HL-60/S4 (cell line): ENCODE results near the gene BZW1.

Experiments
- in situ Hi-C: fragments of 300-500 bp; cut with MboI; formaldehyde crosslinking; loops from 2 replicates; pipeline ENCODE4 v1.14.3; 2022; ENCODE audit warnings: low sequenced_read_pairs

The BZW1 gene

DNA sequence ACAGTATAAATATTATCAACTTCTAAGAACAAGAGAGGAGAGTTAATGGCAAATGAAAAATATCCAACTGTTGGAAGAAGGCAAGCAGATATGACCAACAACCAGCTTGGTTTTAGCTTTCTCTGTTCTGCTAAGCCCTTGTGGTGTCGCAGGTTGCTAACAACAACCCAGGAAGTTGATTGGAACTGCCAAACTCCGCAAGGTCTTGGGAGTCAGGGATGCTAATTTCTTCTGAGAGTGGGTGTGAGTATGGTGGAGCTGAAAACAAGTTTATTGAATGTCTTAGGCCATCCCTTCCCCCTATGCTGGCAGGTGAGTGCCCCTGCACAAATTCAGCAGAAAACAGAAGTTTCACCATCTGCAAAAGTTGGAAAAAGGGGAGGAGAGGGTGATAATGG, 17.5 kb downstream of the BZW1 start:
- in situ Hi-C loops, result no loop called here

DNA sequence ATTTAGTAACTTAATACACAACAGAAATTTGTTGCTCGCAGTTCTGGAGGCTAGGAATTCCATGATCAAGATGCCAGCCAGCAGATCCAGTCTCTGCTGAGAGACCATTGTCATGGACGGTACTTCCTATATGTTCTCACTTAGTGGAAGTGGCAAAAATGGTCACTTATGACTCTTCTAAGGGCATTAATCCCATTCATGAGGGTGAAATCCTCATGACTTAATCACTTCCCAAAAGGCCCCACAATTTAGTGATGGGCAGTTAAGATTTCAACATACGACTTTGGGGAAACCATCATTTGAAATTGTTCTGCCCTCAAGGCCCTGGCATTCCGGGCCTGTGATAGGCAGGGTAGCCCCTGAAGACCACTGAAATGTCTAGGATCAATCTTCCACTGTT, 23.0 kb downstream of the BZW1 start:
- in situ Hi-C loops, result no loop called here

DNA sequence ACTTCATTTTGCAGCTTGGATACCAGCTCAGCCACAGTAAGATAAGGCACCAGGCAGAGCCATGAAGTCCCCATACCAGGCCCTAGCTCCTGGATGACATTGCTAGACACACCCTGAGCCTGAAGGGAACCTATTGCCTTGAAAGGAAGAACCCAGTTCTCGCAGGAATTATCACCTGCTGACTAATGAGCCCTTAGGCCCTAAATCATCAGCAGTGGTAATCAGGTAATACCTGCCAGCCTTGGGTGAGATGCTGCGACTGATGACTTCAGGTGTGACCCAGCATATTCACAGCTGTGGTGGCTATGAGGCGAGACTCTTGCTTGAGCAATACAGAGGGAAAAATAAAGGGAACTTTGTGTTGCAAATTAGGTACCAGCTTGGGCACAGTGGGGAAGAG, 27.8 kb downstream of the BZW1 start:
- in situ Hi-C loops, result no loop called here

DNA sequence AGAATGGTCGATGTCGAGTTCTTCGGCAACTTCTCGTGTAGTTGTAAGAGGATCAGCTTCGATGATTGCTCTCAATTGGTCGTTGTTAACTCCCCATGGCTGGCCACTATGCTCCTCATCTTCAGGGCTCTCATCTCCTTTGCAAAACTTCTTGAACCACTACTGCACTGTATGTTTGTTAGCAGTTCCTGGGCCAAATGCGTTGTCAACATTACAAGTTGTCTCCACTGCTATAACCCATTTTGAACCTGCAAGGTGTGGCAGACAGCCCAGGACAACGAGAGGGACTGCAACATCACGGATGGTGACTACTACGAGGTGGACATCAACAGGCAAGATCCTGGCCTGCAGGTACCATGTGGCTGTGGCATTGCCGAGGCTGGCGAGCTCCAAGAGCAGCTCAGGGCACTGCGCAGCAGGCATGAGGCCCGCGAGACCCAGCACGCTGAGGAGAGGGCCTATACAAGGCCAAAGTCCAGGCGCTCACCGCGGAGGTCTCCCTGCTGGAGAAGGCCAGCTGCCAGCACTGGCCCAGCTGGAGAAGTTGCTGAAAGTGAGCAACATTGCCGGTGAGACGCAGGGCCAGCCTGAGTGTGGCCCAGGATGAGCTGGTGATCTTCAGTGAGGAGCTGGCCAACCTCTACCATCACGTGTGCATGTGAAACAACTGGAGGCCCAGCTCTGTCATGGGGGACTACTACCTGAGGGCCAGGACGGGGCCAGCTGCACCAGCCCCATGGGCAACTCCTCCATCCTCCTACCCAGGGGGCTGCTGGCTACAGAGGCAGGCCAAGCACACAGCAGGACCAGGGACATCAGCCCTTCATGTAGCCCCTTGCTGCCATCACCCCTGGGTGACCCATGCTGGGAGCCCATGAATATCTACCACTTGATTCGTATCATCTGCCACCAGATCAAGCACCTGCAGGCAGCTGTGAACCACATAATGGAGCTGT, 32.6 kb downstream of the BZW1 start:
- in situ Hi-C loops, result no loop called here

DNA sequence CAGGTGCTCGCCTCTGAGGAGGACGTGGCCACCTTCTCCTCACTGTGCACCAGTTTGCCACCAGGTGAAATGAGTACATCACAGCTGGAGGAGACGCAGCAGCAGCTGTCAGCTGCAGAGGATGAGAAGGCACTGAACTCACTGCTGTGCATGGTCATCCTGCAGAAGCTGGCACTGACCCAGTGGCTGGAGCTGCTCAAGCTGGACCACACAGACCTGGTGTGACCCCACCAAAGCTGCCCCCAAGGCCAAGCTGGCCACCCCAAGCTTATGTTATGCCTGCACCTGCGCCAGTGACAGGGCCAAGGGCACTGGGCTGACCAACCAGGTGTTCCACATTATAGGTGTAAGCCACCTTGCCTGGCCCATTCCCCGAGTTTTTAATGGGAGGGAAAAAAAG, 33.5 kb downstream of the BZW1 start:
- in situ Hi-C loops, result no loop called here

DNA sequence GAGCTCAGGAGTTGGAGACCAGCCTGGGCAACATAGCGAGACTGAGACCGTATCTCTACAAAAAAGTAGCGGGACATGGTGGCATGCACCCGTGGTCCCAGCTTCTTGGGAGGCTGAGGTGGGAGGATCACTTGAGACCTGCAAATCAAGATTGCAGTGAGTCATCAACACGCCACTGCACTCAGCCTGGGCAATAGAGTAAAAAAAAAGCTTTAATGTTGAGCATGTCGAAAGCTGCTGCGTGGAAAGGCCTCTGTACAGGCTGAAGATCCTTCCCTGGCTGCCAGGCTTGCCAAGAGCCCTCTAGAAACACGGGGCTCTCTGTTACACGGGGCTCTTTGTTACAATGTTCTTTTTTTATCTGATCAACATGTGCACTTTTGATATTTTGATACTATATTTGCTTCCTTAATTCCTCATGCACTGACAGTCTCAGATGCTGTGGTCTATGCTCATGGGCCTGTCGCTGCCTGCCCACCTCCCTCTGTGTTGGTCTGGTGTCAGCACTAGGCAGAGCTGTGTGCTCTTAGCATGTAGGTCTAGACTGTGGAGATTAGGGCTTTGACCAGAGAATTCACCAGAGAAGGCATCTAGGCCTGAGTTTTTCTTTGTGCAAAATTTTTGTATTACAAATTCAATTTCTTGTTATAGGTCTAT, 34.1 kb downstream of the BZW1 start:
- in situ Hi-C loops, result no loop called here

DNA sequence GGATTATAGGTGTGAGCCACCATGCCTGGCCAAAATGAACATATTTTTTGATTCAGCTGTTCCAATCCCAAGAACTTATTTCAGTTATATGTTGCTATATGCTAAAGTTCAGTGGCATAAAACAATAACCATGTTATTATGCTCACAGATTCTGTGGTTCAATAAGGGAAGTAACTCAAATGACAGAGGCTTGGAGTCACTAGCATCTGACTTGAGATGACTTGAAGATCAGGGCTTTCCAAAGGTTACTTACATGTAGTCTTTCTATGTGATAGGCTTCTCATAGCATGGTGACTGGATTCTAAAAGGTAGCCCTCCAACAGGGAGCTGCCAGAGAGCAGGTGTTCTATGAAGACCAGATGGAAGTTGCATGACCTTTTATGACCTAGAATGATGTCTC, 35.6 kb downstream of the BZW1 start:
- in situ Hi-C loops, result no loop called here

DNA sequence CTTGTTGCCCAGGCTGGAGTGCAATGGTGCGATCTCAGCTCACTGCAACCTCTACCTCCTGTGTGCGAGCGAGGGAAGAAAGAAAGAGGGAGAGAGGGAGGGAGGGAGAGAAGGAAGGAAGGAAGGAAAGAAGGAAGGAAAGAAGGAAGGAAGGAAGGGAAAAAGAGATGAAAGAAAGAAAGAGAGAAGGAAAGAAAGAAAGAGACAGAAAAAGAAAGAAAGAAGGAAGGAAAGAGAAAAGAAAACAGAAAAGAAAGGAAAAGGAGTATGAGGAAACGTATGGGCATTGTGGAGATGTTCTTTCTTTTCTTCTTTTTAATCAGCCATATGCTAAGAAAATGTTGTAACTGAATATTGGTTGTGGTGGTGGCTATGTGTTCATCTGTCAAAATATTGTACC, 36.2 kb downstream of the BZW1 start:
- in situ Hi-C loops, result no loop called here

DNA sequence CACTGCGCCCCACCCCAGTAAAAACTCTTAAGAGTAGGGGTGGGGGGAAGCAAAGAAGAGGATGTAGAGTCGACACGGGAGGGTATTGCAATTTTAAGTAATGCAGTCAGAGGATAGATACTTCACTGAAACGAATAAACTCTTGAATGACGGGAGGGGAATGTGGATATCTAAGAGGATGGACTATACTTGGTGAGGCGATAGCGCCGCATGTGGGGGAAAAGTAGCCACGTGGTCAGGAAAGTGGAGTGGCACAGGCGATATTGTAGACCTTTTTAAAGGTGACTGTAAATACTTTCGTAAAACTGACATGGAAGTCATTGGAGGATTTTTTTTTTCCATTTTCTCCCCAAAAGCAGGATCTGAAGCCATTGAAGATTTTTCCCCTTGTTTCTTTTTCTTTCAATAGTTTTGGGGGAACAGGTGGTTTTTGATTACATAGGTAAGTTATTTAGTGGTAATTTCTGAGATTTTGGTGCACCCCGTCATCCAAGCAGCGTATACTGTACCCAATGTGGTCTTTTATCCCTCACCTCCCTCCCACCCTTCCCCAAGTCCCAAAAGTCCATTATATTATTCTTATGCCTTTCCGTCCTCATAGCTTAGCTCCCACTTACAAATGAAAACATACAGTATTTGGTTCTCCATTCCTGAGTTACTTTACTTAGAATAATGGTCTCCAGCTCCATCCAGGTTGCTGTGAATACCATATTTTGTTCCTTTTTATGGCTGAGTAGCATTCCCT, 39.0 kb downstream of the BZW1 start:
- in situ Hi-C loops, result no loop called here

DNA sequence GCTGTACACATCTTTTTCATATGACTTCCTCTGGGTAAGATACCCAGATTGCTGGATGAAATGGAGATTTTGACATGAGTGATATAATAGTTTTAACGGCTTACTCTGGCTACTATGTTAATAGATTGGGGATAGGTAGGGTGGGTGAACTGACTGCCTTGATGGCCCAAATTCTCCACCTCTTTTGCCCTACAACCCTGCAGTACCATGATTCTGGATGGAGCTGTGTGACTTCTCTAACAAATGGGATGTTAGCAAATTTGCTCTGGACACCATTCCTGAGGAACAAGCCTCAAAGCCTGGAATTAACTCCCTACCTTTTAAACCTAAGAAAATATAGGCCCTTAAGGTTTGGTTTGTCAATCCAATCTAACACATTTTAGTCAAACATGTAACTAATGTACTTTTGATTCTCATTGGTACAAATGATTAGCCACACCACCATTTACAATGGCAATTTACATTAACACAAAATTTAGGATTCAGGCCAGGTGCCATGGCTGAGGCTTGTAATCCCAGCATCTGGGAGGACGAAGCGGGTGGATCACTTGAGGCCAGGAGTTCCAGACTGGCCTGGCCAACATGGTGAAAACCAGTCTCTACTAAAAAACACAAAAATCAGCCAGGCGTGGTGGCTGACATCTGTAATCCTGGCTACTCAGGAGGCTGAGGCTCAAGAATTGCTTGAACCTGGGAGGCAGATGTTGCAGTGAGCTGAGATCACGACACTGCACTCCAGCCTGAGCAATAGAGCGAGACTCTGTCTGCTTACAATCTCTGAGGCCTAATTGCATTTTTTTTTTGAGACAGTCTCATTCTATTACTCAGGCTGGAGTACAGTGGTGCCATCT, 39.9 kb downstream of the BZW1 start:
- in situ Hi-C loops, result no loop called here

DNA sequence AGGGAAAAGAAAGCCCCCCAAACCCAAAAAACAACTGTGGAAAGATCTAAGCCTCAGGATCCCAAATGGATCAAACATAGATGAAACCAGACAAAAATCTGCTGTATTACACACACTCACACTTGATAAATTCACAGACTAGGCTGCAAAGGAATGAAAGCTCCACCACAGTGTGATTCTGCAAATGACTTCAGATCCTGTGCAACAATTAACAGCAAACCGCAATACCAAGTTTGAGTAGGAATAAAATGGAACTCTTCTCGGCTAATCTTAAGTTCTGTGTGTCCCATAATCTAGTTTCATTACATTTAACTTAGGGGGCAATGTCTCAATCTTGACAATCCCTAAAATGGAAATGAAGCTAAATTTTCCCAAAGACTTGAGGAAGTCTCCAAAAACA, 40.9 kb downstream of the BZW1 start:
- in situ Hi-C loops, result no loop called here

DNA sequence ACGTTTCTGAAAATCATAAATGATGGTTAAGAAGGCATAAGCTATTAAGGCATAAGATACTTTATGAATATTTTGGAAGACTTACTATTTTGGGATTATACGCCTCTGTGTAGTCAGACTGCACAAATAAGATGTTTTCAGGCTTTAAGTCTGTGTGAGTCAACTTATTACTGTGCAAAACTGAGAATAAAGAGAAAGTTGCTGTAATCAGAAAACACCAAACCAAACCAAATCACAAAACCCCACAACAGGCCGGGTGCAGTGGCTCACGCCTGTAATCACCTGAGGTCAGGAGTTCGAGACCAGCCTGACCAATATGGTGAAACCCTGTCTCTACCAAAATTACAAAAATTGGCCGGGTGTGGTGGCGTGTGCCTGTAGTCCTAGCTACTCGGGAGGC, 45.1 kb downstream of the BZW1 start:
- in situ Hi-C loops, result no loop called here

DNA sequence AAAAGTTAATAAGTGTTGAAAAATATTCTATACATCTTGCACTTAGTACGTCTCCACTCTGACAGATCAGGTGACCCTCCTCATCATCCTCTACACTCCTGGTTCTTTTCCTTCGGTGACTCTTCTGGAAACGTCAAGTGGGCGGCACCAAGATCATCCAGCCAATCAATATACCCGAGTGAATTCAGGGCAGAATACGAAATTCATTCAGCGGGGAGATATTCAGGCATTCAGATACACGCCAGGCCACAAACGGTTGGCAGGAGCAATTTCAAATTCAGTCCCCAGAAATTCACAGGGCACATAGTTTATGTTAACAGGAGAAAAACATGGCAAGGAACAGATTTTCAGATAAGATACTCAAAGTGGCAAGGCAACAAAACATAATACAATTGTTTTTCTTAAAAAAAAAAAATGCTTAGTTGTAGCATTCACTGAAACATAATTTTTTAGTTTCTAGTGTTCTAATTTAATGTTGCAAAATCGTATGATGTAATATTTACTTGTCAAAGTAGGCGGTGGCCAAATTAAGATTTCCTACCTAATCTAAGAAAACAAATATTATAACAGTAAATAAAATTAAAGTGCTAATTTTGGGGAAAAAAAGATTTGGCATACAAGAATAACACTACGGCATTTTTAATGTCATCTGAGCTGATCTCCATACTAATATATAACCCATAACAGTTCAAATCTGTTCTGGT, 48.5 kb downstream of the BZW1 start:
- in situ Hi-C loops, result no loop called here

DNA sequence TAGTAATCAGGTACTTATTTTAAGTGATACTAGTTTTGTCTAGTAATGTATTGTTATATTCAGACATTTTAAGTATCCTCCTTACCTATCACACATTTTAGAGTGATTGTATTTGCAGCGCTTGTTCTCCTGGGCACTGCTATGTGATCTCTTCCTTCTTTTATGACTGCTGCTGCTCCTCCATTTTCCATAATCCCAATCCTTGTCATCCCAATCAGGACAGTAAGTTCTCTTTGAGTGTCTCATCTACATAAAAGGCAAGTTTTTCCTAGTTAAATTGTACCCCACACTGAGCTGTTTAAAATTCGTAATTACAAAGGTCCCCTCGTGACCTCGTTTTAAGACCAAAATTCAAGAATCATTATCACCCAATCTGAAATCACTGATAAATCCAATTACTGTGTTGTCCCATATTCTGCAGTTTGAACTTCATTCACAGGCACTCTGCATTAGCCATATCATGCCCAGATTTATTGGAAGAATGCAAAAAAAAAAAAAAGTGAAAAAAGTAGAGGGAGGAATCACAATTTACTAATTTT, 50.0 kb downstream of the BZW1 start:
- in situ Hi-C loops, result no loop called here

DNA sequence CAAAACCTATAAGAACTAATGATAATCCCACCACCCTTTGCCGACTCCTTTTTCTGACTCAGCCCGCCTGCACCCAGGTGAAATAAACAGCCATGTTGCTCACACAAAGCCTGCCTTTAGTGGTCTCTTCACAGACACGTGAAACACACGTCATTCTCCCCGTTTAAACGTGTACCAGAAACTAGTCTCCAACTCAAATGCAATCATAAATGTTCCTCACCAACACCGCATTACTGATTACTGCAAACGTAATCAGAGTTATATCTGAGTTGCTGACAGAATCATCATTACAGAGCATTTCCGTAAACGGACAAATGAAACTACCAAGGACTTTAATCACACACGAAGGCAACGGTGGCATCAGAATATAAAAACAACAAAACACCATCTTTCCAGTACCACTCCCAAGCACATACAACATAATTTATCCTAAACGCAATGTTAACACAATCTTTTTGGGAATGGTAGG, 50.9 kb downstream of the BZW1 start:
- in situ Hi-C loops, result no loop called here

DNA sequence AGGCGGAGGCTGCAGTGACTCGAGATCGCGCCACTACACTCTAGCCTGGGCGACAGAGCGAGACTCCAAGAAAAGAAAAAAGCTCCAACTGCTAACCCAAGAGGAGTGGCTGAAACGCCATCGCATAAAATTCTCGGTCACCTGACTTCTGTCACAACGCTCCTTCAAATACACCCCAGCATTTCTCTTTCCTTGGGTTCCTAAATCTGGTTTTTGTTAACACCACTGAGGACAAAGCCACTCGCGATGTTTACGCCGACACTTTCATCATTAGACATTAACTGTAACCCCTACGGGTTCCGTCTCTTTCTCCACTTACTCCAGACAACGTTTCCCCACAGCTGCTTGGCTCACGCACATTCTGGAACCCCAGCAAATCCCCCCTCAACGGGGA, 52.1 kb downstream of the BZW1 start:
- in situ Hi-C loops, result no loop called here

DNA sequence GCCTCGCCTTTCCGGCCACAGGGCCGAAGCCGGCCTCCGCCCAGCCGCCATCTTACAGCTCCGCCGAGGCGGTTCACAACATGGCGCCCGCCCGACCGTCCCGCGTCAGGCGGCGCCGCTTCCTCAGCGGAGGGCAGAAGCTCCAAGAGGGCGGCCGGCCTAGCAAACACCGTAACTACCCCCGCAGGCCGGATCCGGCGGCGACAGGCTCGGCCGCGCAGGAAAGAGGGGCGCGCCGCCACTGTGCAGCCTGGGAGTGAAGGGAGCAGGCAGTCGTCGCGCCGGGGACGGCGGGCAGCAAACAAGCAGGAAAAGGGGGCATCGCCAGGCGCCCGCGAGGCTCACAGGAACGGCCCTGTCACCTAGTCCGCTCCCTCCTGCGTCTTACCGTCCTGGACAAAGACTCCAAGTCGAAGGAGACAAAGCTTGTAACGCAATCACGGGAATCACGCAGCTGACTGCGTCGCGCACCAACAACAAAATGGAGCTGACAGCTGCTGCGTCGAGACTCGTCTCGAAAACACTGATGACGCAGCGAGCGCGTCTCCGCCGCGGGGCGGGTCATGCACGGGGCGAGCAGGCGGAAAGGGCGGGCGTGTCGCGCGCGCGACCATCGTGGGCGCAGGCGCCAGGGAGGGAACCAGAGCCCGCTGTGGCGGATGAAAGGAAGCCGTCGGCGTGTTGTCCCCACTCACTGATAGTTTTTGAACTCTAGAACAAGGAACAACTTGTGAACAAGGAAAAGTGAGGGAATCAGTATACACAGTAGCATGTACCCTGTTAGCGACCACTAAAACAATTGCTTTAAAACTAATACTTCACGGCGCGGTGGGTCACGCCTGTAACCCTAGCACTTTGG, 52.7 kb downstream of the BZW1 start, which contains the start of gene CLK1:
Gene CLK1 (minus strand): TSS at position 483 of the 859 bp plus-strand sequence. CDS start 2,796 bp downstream, outside the sequence.
- in situ Hi-C loops, result no loop called here

DNA sequence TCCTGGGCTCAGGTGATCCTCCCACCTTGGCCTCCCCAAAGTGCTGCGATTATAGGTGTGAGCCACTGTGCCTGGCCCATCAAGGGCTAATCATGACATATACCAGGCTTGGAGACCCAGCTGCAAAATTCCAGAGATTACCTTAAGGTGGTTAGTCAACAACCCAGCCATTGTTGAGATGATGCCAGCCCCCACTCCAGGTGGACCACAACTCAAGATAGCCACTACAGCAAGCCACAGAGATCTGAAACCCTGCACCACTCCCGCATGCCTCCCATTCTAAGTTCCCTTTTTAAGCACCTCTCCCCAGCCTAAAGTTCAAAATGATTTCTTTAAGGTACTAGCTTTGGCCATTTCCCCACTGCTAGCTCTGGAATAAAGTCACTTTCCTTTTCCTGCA, 57.3 kb downstream of the BZW1 start:
- in situ Hi-C loops, result no loop called here

DNA sequence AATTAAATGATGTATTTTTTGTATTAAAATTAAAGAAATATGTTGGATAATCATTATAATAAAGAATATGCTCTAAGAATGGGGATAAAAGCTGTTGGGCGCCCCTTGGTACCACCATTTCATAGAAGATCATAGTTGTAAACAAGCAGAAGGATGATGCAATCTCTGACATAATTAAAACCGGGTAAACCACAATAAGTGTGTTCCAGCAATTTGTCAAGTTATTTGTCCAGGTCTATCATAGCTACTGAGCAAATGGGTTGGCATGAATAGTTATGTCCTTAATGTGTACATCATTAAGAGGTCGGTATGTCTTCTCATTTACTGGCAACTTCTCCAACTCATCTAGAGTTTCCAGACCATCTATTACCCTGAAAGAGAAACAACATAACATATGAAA, 59.4 kb downstream of the BZW1 start:
- in situ Hi-C loops, result no loop called here
